B cell (primary cell): Measurements from ENCODE around the gene MELK. TPM values are rescaled to one million over a fixed set of nuclear protein-coding genes. Genes with fewer than 3 reads are reported as not detected.

Experiments
- ATAC-seq: fragments of 200-7000 bp; cut with Tn5 transposase; one replicate; pipeline ENCODE4 v1.10.0; 2021; ENCODE audit warnings: low read depth, mild to moderate bottlenecking, moderate number of reproducible peaks, moderate library complexity
- CTCF ChIA-PET: fragments of 350-600 bp; sonication (Branson Sonifier 250); formaldehyde crosslinking; loops from one replicate; lab custom pipeline; 2021; ENCODE audit warnings: antibody characterized with exemption, inconsistent platforms; lab: Charles Lee
- POLR2A ChIA-PET: fragments of 350-600 bp; sonication (Branson Sonifier 250); formaldehyde crosslinking; loops from one replicate; lab custom pipeline; 2021; ENCODE audit warnings: antibody characterized with exemption; lab: Charles Lee
- DNase-seq: peaks from one replicate; pipeline ENCODE4 v3.0.0; 2013
- H2AFZ ChIP-seq: 2 replicates; pipeline ENCODE4 v1.6.1; 2012; ENCODE audit warnings: mild to moderate bottlenecking, low read depth, low read length; ENCODE audit not compliant: insufficient read depth, poor library complexity, severe bottlenecking
- H3K27ac ChIP-seq, 2 donors: 1 replicate in 1 of 2; 2 replicates in 1 of 2; pipeline ENCODE4 v1.5.1; 2012 to 2013; ENCODE audit warnings: low read length in 2 of 2, mild to moderate bottlenecking in 2 of 2, moderate library complexity in 1 of 2
- H3K27me3 ChIP-seq, 4 experiments: fragments of 200-600 bp in 1 of 4; sonication (generic) in 1 of 4; replicated peaks in 1 of 4; 1 replicate in 2 of 4; 2 replicates in 2 of 4; pipeline versions ENCODE4 v1.6.1 to v1.7.0; 2013 to 2016; ENCODE audit warnings: low read length in 3 of 4, mild to moderate bottlenecking in 2 of 4, mixed read lengths in 1 of 4, moderate library complexity in 1 of 4; ENCODE audit not compliant: insufficient read depth in 4 of 4, control insufficient read depth in 3 of 4; ENCODE audit errors: control extremely low read depth in 1 of 4
- H3K36me3 ChIP-seq, 2 experiments: replicated peaks in 1 of 2; 1 replicate in 1 of 2; 2 replicates in 1 of 2; pipeline versions ENCODE4 v1.6.1 to v1.7.1; 2013; ENCODE audit warnings: low read length in 1 of 2; ENCODE audit not compliant: insufficient read depth in 2 of 2, control insufficient read depth in 1 of 2; ENCODE audit errors: control extremely low read depth in 1 of 2, extremely low read depth in 1 of 2
- H3K4me1 ChIP-seq, 2 donors: fragments of 200-600 bp in 1 of 2; sonication (generic) in 1 of 2; 1 replicate in 1 of 2; 2 replicates in 1 of 2; pipeline versions ENCODE4 v1.5.1 to v1.6.1; 2013 to 2017; ENCODE audit warnings: low read length in 2 of 2; ENCODE audit not compliant: control insufficient read depth in 2 of 2, insufficient read depth in 2 of 2
- H3K4me2 ChIP-seq: replicated peaks from 2 replicates; pipeline ENCODE3; 2012; ENCODE audit warnings: mild to moderate bottlenecking, low read depth, low read length; ENCODE audit not compliant: poor library complexity, severe bottlenecking
- H3K4me3 ChIP-seq, 5 experiments: fragments of 200-600 bp in 1 of 5; sonication (generic) in 1 of 5; 1 replicate in 3 of 5; 2 replicates in 2 of 5; pipeline versions ENCODE4 v1.5.1 to v1.7.0; 2011 to 2016; ENCODE audit warnings: low read length in 4 of 5, mild to moderate bottlenecking in 4 of 5, low read depth in 2 of 5, control low read depth in 1 of 5, moderate library complexity in 1 of 5; ENCODE audit not compliant: insufficient read depth in 1 of 5; ENCODE audit errors: control extremely low read depth in 1 of 5, extremely low read depth in 1 of 5
- H3K79me2 ChIP-seq: fragments of 200-600 bp; sonication (generic); one replicate; pipeline ENCODE4 v1.6.0; 2016; ENCODE audit warnings: low read length; ENCODE audit not compliant: control insufficient read depth, insufficient read depth
- H3K9ac ChIP-seq: fragments of 200-600 bp; sonication (generic); 2 replicates; pipeline ENCODE4 v1.6.1; 2017; ENCODE audit warnings: mild to moderate bottlenecking, low read length, moderate library complexity
- H3K9me3 ChIP-seq, 3 donors: one replicate each; pipeline versions ENCODE4 v1.6.1 to v1.7.1; 2013; ENCODE audit warnings: low read length in 2 of 3; ENCODE audit not compliant: control insufficient read depth in 2 of 3, insufficient read depth in 1 of 3; ENCODE audit errors: control extremely low read depth in 1 of 3
- H4K20me1 ChIP-seq: 2 replicates; pipeline ENCODE4 v1.6.0; 2012; ENCODE audit warnings: mild to moderate bottlenecking, low read length; ENCODE audit not compliant: insufficient read depth, control insufficient read depth, poor library complexity, severe bottlenecking
- H3K27ac Mint-ChIP-seq: one replicate; pipeline ENCODE4 v1.8.0; 2021; ENCODE audit warnings: mixed read lengths
- H3K27me3 Mint-ChIP-seq: one replicate; pipeline ENCODE4 v1.8.0; 2021; ENCODE audit warnings: mixed read lengths
- H3K4me1 Mint-ChIP-seq: one replicate; pipeline ENCODE4 v1.8.0; 2021; ENCODE audit warnings: mixed read lengths
- H3K4me3 Mint-ChIP-seq: one replicate; pipeline ENCODE4 v1.8.0; 2021; ENCODE audit warnings: mixed read lengths
- H3K9me3 Mint-ChIP-seq: one replicate; pipeline ENCODE4 v1.8.0; 2022; ENCODE audit warnings: mixed read lengths; ENCODE audit not compliant: insufficient read depth
- CTCF ChIP-seq: fragments of 200-600 bp; IDR thresholded peaks from one replicate; pipeline ENCODE4 v1.8.0; 2022; ENCODE audit warnings: antibody characterized with exemption, mild to moderate bottlenecking
- EZH2 ChIP-seq: IDR thresholded peaks from 2 replicates; pipeline ENCODE4 v1.6.1; 2012; ENCODE audit warnings: borderline replicate concordance, low read depth, mild to moderate bottlenecking, moderate library complexity, low read length; ENCODE audit not compliant: insufficient read depth, poor library complexity, severe bottlenecking
- WGBS: methylation state at CpG from one replicate; pipeline ENCODE4 v1.1.5; 2013; ENCODE audit warnings: missing lambda C conversion rate; ENCODE audit not compliant: insufficient coverage; 5-methylcytosine and 5-hydroxymethylcytosine counted together
- intact Hi-C: fragments of 100-400 bp; cut with micrococcal nuclease; formaldehyde crosslinking; loops from one replicate; pipeline ENCODE4 v1.10.0; 2022
- polyA plus RNA-seq: library from polyadenylated mRNA; depleted of rRNA; stranded (reverse); fragments of >200 nt; gene quantifications from 2 replicates; pipeline ENCODE4 v1.2.3, GENCODE V29; 2012
- total RNA-seq, 2 donors: library from RNA; stranded (reverse); fragments of 120-200 nt in 1 of 2; gene quantifications; 1 replicate in 1 of 2; 2 replicates in 1 of 2; pipeline versions ENCODE4 v1.2.3 to v1.2.4, GENCODE V29; 2013 to 2022

The MELK gene
- total and polyA plus RNA-seq, 2 donors (not counting 1 experiment from before 2014, with no cell fraction given): 0.17 to 0.18 TPM

- no peak overlapping the region for H3K27ac Mint-ChIP-seq
- H3K4me3 Mint-ChIP-seq: no peak overlapping the region
- TF ChIP-seq EZH2 (no peak), CTCF (no peak)
- H3K9me3 ChIP-seq: peaks cover 0 to 11% (median 4%) of the 10 kb centered on the region in 3 donors
- intact Hi-C loops: no loop called here
- DNase-seq: no peak
- no peak for ATAC-seq
- no peaks in the 10 kb centered on the region for H3K27me3 Mint-ChIP-seq
- H3K4me3 ChIP-seq: no peak overlapping the region
- no peak overlapping the region for H3K4me2 ChIP-seq
- no peaks in the 10 kb centered on the region for H3K36me3 ChIP-seq
- H3K4me1 Mint-ChIP-seq: no peaks in the 10 kb centered on the region
- no CpG with 5 or more reads among the region's 2 CpGs for WGBS
- ChIA-PET POLR2A (no interaction called here), CTCF (no interaction called here)
- H3K27me3 ChIP-seq: no peaks in the 10 kb centered on the region
- no peaks in the 10 kb centered on the region for H3K79me2 ChIP-seq
- no peak overlapping the region for H3K9ac ChIP-seq
- no peaks in the 10 kb centered on the region for H3K9me3 Mint-ChIP-seq
- no peak overlapping the region for H3K27ac ChIP-seq
- no peak overlapping the region for H2AFZ ChIP-seq
- no peaks in the 10 kb centered on the region for H3K4me1 ChIP-seq
- H4K20me1 ChIP-seq: no peaks in the 10 kb centered on the region
These were observed 107.0 kb downstream of the MELK start for GRCh38 chr9:36679710-36680109.

GRCh38 chr9:36686471-36686870 is 113.8 kb downstream of the MELK start:
- Mint-ChIP-seq H3K27me3 (no peaks in the 10 kb centered on the region), H3K4me3 (no peak overlapping the region), H3K4me1 (peaks cover 15% of the 10 kb centered on the region), H3K9me3 (no peaks in the 10 kb centered on the region), H3K27ac (no peak overlapping the region)
- DNase-seq (no peak), ATAC-seq (no peak)
- intact Hi-C loops: no loop called here
- Histone ChIP-seq H3K4me2 (no peak overlapping the region), H3K79me2 (no peaks in the 10 kb centered on the region), H3K36me3 (no peaks in the 10 kb centered on the region), H3K4me1 (peaks cover 9 to 10% of the 10 kb centered on the region in 2 donors), H3K9me3 (peaks cover 0 to 4% (median 3%) of the 10 kb centered on the region in 3 donors), H4K20me1 (no peaks in the 10 kb centered on the region), H3K4me3 (no peak overlapping the region), H3K9ac (no peak overlapping the region), H3K27me3 (no peaks in the 10 kb centered on the region), H2AFZ (no peak overlapping the region), H3K27ac (no peak overlapping the region)
- CTCF ChIA-PET: no interaction called here
- POLR2A ChIA-PET: no interaction called here
- 100% methylated on average over 1 of the region's 3 CpGs for WGBS
- TF ChIP-seq EZH2 (no peak), CTCF (no peak)
